ENCODE results near the gene RELN.
"Not testable (repeated sequence)": the region's sequence is repeated elsewhere in the genome, so short reads cannot be mapped to it uniquely, and the experiment has no call there.

The RELN gene

GRCh38 chr7:103560136-103560535, 429.3 kb downstream of the RELN start:
- no peak for DNase-seq (ENCODE audit: low spot score)

- DNase-seq (ENCODE audit: low spot score) = no peak
Measured at GRCh38 chr7:103551016-103551415, 438.4 kb downstream of the RELN start.

GRCh38 chr7:103549786-103550185, 439.7 kb downstream of the RELN start:
- no peak for DNase-seq (ENCODE audit: low spot score)

GRCh38 chr7:103547451-103548284, 441.8 kb downstream of the RELN start:
- no peak for DNase-seq (ENCODE audit: low spot score)

GRCh38 chr7:103542470-103542869, 447.0 kb downstream of the RELN start:
- no peak for DNase-seq (ENCODE audit: low spot score)

GRCh38 chr7:103541947-103542346, 447.5 kb downstream of the RELN start:
- DNase-seq (ENCODE audit: low spot score) = no peak

GRCh38 chr7:103541026-103541425, 448.4 kb downstream of the RELN start:
- no peak for DNase-seq (ENCODE audit: low spot score)

- DNase-seq (ENCODE audit: low spot score) = no peak
Measured at GRCh38 chr7:103540338-103540737, 449.1 kb downstream of the RELN start.

GRCh38 chr7:103539875-103540274, 449.6 kb downstream of the RELN start:
- no peak for DNase-seq (ENCODE audit: low spot score)

GRCh38 chr7:103538964-103539709, 450.3 kb downstream of the RELN start:
- no peak for DNase-seq (ENCODE audit: low spot score)

- no peak for DNase-seq (ENCODE audit: low spot score)
Measured at GRCh38 chr7:103533761-103534160, 455.7 kb downstream of the RELN start.

GRCh38 chr7:103532955-103533354, 456.5 kb downstream of the RELN start:
- DNase-seq (ENCODE audit: low spot score) = no peak

- DNase-seq (ENCODE audit: low spot score) = no peak
Measured at GRCh38 chr7:103528152-103528551, 461.3 kb downstream of the RELN start.

GRCh38 chr7:103525937-103526336, 463.5 kb downstream of the RELN start:
- no peak for DNase-seq (ENCODE audit: low spot score)

- DNase-seq (ENCODE audit: low spot score) = peak; percentile 24
Measured at GRCh38 chr7:103524042-103524907, 465.2 kb downstream of the RELN start.

- no peak for DNase-seq (ENCODE audit: low spot score)
Measured at GRCh38 chr7:103521937-103522336, 467.5 kb downstream of the RELN start.

- no peak for DNase-seq (ENCODE audit: low spot score)
Measured at GRCh38 chr7:103504505-103505135, 484.8 kb downstream of the RELN start.

- DNase-seq (ENCODE audit: low spot score) = no peak
Measured at GRCh38 chr7:103501206-103501605, 488.3 kb downstream of the RELN start.

- peak; percentile 53 for DNase-seq (ENCODE audit: low spot score)
Measured at GRCh38 chr7:103499976-103500375, 489.5 kb downstream of the RELN start.

GRCh38 chr7:103487419-103487818, 502.0 kb downstream of the RELN start:
- no peak for DNase-seq (ENCODE audit: low spot score)

- not testable (repeated sequence) for DNase-seq (ENCODE audit: low spot score)
Measured at GRCh38 chr7:103486873-103487272, 502.6 kb downstream of the RELN start.

- no peak for DNase-seq (ENCODE audit: low spot score)
Measured at GRCh38 chr7:103480771-103481170, 508.7 kb downstream of the RELN start.
